ENCODE data around the gene JAK1. TPM values are rescaled to one million over a fixed set of nuclear protein-coding genes. Genes with fewer than 3 reads are reported as not detected.

JAK1 gene
- total RNA-seq, 1 experiment from 2014 or later = 27.8 TPM

DNA sequence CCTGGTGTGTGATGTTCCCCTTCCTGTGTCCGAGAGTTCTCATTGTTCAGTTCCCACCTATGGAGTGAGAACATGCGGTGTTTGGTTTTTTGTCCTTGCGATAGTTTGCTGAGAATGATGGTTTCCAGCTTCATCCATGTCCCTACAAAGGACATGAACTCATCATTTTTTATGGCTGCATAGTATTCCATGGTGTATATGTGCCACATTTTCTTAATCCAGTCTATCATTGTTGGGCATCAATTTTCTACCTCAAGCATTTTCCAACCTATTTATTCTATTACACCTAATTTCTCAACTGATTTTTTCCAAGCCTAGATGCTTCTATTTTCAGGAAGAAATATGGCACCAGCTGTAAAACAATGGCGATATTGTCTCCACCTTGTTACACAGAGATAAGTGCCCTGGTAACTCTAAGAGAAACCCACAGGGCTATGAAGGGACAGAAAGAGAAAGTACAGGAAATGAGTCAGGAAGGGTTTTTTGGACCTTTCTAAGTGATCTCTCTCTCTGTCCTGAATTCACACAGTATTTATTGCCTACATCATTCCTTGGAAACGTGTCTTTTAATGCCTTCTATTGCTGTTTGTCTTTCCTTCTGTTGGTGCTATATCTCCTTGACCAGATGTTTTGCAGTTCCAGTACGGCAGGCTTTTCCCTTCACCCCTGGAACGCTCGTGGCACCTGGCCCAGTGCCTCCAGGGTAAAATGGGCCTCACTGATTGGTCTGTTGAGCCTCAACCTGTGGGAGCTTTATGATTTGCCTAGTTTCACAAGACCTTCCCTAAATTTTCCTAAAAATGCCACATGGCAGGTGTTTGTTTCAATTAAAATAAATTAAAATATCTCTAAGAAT is 14.6 kb upstream of the JAK1 start:
- Mint-ChIP-seq H3K27ac (no peak overlapping the region), H3K4me3 (no peak overlapping the region), H3K9me3 (peaks cover 8% of the 10 kb centered on the region; the same call in 1 of the 2 replicates), H3K4me1 (peaks cover 5% of the 10 kb centered on the region), H3K27me3 (ENCODE audit: low read depth) (peaks cover 2% of the 10 kb centered on the region), H3K36me3 (no peaks in the 10 kb centered on the region)
- CTCF ChIA-PET = no interaction called here
- TF ChIP-seq GRHL2 (CRISPR knock-in tag; IDR thresholded peaks at IDR 0.05; ENCODE audit: insufficient replicate concordance, severe bottlenecking) (no peak), CREB1 (CRISPR knock-in tag; IDR thresholded peaks at IDR 0.05) (no peak), SMAD3 (CRISPR knock-in tag; IDR thresholded peaks at IDR 0.05; ENCODE audit: borderline replicate concordance) (no peak), FOXK1 (CRISPR knock-in tag; IDR thresholded peaks at IDR 0.05) (no peak), FOXJ3 (CRISPR knock-in tag; IDR thresholded peaks at IDR 0.05; ENCODE audit: borderline replicate concordance) (no peak), ZNF232 (CRISPR knock-in tag; IDR thresholded peaks at IDR 0.05) (no peak), ZNF138 (CRISPR knock-in tag; conservative IDR thresholded peaks at IDR 0.05) (no peak), SMAD4 (CRISPR knock-in tag; IDR thresholded peaks at IDR 0.05) (no peak), CREM (CRISPR knock-in tag; IDR thresholded peaks at IDR 0.05) (no peak), TEAD1 (CRISPR knock-in tag; IDR thresholded peaks at IDR 0.05) (no peak)
- TF ChIP-seq, protein P1, sequence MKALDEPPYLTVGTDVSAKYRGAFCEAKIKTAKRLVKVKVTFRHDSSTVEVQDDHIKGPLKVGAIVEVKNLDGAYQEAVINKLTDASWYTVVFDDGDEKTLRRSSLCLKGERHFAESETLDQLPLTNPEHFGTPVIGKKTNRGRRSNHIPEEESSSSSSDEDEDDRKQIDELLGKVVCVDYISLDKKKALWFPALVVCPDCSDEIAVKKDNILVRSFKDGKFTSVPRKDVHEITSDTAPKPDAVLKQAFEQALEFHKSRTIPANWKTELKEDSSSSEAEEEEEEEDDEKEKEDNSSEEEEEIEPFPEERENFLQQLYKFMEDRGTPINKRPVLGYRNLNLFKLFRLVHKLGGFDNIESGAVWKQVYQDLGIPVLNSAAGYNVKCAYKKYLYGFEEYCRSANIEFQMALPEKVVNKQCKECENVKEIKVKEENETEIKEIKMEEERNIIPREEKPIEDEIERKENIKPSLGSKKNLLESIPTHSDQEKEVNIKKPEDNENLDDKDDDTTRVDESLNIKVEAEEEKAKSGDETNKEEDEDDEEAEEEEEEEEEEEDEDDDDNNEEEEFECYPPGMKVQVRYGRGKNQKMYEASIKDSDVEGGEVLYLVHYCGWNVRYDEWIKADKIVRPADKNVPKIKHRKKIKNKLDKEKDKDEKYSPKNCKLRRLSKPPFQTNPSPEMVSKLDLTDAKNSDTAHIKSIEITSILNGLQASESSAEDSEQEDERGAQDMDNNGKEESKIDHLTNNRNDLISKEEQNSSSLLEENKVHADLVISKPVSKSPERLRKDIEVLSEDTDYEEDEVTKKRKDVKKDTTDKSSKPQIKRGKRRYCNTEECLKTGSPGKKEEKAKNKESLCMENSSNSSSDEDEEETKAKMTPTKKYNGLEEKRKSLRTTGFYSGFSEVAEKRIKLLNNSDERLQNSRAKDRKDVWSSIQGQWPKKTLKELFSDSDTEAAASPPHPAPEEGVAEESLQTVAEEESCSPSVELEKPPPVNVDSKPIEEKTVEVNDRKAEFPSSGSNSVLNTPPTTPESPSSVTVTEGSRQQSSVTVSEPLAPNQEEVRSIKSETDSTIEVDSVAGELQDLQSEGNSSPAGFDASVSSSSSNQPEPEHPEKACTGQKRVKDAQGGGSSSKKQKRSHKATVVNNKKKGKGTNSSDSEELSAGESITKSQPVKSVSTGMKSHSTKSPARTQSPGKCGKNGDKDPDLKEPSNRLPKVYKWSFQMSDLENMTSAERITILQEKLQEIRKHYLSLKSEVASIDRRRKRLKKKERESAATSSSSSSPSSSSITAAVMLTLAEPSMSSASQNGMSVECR (CRISPR knock-in tag; IDR thresholded peaks at IDR 0.05; ENCODE audit: borderline replicate concordance) = no peak
- TF ChIP-seq, protein P2, sequence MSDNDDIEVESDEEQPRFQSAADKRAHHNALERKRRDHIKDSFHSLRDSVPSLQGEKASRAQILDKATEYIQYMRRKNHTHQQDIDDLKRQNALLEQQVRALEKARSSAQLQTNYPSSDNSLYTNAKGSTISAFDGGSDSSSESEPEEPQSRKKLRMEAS (CRISPR knock-in tag; IDR thresholded peaks at IDR 0.05) = no peak
- TF ChIP-seq, protein P3, sequence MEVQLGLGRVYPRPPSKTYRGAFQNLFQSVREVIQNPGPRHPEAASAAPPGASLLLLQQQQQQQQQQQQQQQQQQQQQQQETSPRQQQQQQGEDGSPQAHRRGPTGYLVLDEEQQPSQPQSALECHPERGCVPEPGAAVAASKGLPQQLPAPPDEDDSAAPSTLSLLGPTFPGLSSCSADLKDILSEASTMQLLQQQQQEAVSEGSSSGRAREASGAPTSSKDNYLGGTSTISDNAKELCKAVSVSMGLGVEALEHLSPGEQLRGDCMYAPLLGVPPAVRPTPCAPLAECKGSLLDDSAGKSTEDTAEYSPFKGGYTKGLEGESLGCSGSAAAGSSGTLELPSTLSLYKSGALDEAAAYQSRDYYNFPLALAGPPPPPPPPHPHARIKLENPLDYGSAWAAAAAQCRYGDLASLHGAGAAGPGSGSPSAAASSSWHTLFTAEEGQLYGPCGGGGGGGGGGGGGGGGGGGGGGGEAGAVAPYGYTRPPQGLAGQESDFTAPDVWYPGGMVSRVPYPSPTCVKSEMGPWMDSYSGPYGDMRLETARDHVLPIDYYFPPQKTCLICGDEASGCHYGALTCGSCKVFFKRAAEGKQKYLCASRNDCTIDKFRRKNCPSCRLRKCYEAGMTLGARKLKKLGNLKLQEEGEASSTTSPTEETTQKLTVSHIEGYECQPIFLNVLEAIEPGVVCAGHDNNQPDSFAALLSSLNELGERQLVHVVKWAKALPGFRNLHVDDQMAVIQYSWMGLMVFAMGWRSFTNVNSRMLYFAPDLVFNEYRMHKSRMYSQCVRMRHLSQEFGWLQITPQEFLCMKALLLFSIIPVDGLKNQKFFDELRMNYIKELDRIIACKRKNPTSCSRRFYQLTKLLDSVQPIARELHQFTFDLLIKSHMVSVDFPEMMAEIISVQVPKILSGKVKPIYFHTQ (CRISPR knock-in tag; IDR thresholded peaks at IDR 0.05) = no peak
- TF ChIP-seq, protein P4, sequence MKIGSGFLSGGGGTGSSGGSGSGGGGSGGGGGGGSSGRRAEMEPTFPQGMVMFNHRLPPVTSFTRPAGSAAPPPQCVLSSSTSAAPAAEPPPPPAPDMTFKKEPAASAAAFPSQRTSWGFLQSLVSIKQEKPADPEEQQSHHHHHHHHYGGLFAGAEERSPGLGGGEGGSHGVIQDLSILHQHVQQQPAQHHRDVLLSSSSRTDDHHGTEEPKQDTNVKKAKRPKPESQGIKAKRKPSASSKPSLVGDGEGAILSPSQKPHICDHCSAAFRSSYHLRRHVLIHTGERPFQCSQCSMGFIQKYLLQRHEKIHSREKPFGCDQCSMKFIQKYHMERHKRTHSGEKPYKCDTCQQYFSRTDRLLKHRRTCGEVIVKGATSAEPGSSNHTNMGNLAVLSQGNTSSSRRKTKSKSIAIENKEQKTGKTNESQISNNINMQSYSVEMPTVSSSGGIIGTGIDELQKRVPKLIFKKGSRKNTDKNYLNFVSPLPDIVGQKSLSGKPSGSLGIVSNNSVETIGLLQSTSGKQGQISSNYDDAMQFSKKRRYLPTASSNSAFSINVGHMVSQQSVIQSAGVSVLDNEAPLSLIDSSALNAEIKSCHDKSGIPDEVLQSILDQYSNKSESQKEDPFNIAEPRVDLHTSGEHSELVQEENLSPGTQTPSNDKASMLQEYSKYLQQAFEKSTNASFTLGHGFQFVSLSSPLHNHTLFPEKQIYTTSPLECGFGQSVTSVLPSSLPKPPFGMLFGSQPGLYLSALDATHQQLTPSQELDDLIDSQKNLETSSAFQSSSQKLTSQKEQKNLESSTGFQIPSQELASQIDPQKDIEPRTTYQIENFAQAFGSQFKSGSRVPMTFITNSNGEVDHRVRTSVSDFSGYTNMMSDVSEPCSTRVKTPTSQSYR (CRISPR knock-in tag; IDR thresholded peaks at IDR 0.05) = no peak
- no peak for ATAC-seq
- DNase-seq (ENCODE audit: low spot score) = no peak
- POLR2A ChIA-PET = no interaction called here

DNA sequence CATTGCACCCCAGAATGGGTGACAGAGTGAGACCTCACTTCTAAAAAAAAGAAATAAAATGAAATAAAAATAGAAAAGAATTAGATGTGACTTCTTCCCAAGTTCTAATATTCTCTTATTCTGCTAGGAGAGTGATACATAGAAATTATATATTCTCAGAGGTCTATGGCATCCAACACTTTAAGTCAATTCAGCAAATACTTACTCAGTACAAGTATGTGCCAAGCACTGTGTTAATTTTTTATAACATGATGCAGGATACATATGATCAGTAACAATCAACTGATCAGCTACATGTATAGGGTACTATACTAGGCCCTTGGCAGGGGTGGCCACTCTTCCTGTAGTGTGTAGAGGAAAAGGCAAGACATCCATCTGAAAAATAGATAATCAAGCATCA is 13.0 kb upstream of the JAK1 start:
- Mint-ChIP-seq H3K27ac (no peak overlapping the region), H3K4me3 (no peak overlapping the region), H3K36me3 (no peaks in the 10 kb centered on the region), H3K9me3 (peaks cover 8% of the 10 kb centered on the region; the same call in 1 of the 2 replicates), H3K27me3 (ENCODE audit: low read depth) (peaks cover 2% of the 10 kb centered on the region; the same call in 1 of the 2 replicates), H3K4me1 (peaks cover 12% of the 10 kb centered on the region)
- CTCF ChIA-PET = no interaction called here
- POLR2A ChIA-PET = no interaction called here
- DNase-seq (ENCODE audit: low spot score) (no peak), ATAC-seq (no peak)
- TF ChIP-seq, protein P5, sequence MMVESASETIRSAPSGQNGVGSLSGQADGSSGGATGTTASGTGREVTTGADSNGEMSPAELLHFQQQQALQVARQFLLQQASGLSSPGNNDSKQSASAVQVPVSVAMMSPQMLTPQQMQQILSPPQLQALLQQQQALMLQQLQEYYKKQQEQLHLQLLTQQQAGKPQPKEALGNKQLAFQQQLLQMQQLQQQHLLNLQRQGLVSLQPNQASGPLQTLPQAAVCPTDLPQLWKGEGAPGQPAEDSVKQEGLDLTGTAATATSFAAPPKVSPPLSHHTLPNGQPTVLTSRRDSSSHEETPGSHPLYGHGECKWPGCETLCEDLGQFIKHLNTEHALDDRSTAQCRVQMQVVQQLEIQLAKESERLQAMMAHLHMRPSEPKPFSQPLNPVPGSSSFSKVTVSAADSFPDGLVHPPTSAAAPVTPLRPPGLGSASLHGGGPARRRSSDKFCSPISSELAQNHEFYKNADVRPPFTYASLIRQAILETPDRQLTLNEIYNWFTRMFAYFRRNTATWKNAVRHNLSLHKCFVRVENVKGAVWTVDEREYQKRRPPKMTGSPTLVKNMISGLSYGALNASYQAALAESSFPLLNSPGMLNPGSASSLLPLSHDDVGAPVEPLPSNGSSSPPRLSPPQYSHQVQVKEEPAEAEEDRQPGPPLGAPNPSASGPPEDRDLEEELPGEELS (CRISPR knock-in tag; IDR thresholded peaks at IDR 0.05) = no peak
- TF ChIP-seq TP53 (CRISPR knock-in tag; IDR thresholded peaks at IDR 0.05) = no peak
- TF ChIP-seq, protein P6, sequence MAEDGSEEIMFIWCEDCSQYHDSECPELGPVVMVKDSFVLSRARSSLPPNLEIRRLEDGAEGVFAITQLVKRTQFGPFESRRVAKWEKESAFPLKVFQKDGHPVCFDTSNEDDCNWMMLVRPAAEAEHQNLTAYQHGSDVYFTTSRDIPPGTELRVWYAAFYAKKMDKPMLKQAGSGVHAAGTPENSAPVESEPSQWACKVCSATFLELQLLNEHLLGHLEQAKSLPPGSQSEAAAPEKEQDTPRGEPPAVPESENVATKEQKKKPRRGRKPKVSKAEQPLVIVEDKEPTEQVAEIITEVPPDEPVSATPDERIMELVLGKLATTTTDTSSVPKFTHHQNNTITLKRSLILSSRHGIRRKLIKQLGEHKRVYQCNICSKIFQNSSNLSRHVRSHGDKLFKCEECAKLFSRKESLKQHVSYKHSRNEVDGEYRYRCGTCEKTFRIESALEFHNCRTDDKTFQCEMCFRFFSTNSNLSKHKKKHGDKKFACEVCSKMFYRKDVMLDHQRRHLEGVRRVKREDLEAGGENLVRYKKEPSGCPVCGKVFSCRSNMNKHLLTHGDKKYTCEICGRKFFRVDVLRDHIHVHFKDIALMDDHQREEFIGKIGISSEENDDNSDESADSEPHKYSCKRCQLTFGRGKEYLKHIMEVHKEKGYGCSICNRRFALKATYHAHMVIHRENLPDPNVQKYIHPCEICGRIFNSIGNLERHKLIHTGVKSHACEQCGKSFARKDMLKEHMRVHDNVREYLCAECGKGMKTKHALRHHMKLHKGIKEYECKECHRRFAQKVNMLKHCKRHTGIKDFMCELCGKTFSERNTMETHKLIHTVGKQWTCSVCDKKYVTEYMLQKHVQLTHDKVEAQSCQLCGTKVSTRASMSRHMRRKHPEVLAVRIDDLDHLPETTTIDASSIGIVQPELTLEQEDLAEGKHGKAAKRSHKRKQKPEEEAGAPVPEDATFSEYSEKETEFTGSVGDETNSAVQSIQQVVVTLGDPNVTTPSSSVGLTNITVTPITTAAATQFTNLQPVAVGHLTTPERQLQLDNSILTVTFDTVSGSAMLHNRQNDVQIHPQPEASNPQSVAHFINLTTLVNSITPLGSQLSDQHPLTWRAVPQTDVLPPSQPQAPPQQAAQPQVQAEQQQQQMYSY (CRISPR knock-in tag; IDR thresholded peaks at IDR 0.05) = no peak
- no peak for TF ChIP-seq ZNF138 (CRISPR knock-in tag; conservative IDR thresholded peaks at IDR 0.05)

Data from WTC11 (cell line).